ENCODE measurements around the gene ZNF599.

- TF ChIP-seq POLR2A (IDR thresholded peaks at IDR 0.05) (no peak), EP300 (IDR thresholded peaks at IDR 0.05) (no peak)
- TF ChIP-seq, protein P1, sequence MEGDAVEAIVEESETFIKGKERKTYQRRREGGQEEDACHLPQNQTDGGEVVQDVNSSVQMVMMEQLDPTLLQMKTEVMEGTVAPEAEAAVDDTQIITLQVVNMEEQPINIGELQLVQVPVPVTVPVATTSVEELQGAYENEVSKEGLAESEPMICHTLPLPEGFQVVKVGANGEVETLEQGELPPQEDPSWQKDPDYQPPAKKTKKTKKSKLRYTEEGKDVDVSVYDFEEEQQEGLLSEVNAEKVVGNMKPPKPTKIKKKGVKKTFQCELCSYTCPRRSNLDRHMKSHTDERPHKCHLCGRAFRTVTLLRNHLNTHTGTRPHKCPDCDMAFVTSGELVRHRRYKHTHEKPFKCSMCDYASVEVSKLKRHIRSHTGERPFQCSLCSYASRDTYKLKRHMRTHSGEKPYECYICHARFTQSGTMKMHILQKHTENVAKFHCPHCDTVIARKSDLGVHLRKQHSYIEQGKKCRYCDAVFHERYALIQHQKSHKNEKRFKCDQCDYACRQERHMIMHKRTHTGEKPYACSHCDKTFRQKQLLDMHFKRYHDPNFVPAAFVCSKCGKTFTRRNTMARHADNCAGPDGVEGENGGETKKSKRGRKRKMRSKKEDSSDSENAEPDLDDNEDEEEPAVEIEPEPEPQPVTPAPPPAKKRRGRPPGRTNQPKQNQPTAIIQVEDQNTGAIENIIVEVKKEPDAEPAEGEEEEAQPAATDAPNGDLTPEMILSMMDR (IDR thresholded peaks at IDR 0.05), result no peak
These were observed 41.8 kb downstream of the ZNF599 start for GRCh38 chr19:34731019-34731829.

Measured in ovary (tissue), 3 donors.